ENCODE results near the gene BID.

BID gene

DNA sequence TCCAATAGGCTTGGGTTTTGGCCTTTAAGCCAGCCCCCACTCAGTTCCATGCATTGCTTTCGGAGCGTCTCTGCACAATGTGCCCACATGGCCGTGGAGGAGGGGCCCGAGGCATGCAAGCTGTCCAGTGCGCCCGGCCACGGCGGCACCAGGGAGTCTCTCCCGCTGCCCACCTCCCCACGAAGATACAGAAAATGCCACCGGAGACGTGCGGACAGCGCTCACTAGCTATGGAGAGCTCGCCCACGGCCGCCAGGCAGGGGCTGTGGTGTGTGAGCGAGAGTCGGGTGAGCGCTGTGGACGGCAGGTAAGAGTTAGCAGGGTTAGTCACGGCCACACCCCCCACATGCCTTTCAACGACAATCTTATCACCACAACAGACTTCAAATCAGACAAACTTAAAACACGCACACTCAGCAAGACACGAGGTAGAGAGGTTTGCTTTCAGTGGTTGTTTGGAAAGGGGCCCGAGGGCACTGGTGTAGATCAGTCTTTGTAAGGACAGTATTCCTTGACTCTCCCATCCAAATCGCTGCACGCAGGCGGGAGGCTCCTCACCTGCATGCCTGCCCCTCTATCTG lies 18.7 kb upstream of the BID start:
- Histone ChIP-seq H3K4me1 (ENCODE audit: insufficient read depth, low read length) (peaks cover 4% of the 10 kb centered on the region), H3K9me3 (ENCODE audit: insufficient read depth, low read length, severe bottlenecking) (no peaks in the 10 kb centered on the region), H3K9ac (ENCODE audit: low read depth, low read length) (no peak overlapping the region), H3K4me3 (ENCODE audit: low read depth in 1 of 2, low read length in 2 of 2) (no peak overlapping the region), H3K27ac (ENCODE audit: low read length) (no peak overlapping the region), H3K4me2 (ENCODE audit: insufficient read depth, low read length) (no peak overlapping the region), H2AFZ (ENCODE audit: low read depth, low read length) (no peak overlapping the region), H3K79me2 (ENCODE audit: insufficient read depth, low read length) (no peaks in the 10 kb centered on the region), H3K36me3 (ENCODE audit: insufficient read depth, low read length) (peaks cover 30% of the 10 kb centered on the region), H4K20me1 (ENCODE audit: insufficient read depth, low read length) (0 out of 2 replicates have a peak, but pooled peaks cover 7% of the 10 kb centered on the region), H3K27me3 (ENCODE audit: insufficient read depth, low read length, poor library complexity) (no peaks in the 10 kb centered on the region)
- TF ChIP-seq EZH2 (IDR thresholded peaks at IDR 0.05; ENCODE audit: borderline replicate concordance, low read depth, low read length, severe bottlenecking) (no peak), CTCF (IDR thresholded peaks at IDR 0.05; ENCODE audit: borderline replicate concordance, extremely low read depth, low read length, poor library complexity, severe bottlenecking) (no peak)
- ATAC-seq (ENCODE audit: insufficient read depth, low read depth) (no peak), DNase-seq (no peak)

DNA sequence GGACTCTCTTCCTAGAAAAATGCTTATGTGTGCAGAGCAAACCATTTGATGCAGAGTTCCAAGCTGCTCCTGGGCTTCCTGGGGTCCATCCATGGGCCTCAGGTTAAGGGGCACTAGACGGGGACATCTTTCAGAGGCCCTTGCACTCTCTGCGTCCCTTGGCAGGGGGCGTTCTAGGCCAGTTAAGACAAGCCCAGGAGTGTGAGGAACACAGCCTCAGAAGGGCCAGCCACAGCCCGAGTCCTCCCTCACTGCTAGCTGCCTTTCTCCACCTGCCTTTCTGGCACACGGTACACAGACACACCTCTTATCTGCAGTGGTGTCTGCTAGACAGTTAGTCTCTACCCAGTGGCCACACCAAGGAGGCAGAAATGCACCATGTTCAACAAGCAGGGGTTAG lies 18.0 kb upstream of the BID start:
- Histone ChIP-seq H3K36me3 (ENCODE audit: insufficient read depth, low read length) (peaks cover 33% of the 10 kb centered on the region), H4K20me1 (ENCODE audit: insufficient read depth, low read length) (0 out of 2 replicates have a peak, but pooled peaks cover 7% of the 10 kb centered on the region), H3K27ac (ENCODE audit: low read length) (peak overlapping the region; percentile 26), H2AFZ (ENCODE audit: low read depth, low read length) (no peak overlapping the region), H3K79me2 (ENCODE audit: insufficient read depth, low read length) (no peaks in the 10 kb centered on the region), H3K9me3 (ENCODE audit: insufficient read depth, low read length, severe bottlenecking) (no peaks in the 10 kb centered on the region), H3K27me3 (ENCODE audit: insufficient read depth, low read length, poor library complexity) (no peaks in the 10 kb centered on the region), H3K4me1 (ENCODE audit: insufficient read depth, low read length) (no peaks in the 10 kb centered on the region), H3K9ac (ENCODE audit: low read depth, low read length) (no peak overlapping the region), H3K4me3 (ENCODE audit: low read depth in 1 of 2, low read length in 2 of 2) (no peak overlapping the region), H3K4me2 (ENCODE audit: insufficient read depth, low read length) (no peak overlapping the region)
- DNase-seq: no peak
- no peak for ATAC-seq (ENCODE audit: insufficient read depth, low read depth)
- no peak for TF ChIP-seq EZH2 (IDR thresholded peaks at IDR 0.05; ENCODE audit: borderline replicate concordance, low read depth, low read length, severe bottlenecking)
- no peak for TF ChIP-seq CTCF (IDR thresholded peaks at IDR 0.05; ENCODE audit: borderline replicate concordance, extremely low read depth, low read length, poor library complexity, severe bottlenecking)

- TF ChIP-seq EZH2 (IDR thresholded peaks at IDR 0.05; ENCODE audit: borderline replicate concordance, low read depth, low read length, severe bottlenecking): no peak
- no peak for TF ChIP-seq CTCF (IDR thresholded peaks at IDR 0.05; ENCODE audit: borderline replicate concordance, extremely low read depth, low read length, poor library complexity, severe bottlenecking)
- Histone ChIP-seq H3K27me3 (ENCODE audit: insufficient read depth, low read length, poor library complexity) (no peaks in the 10 kb centered on the region), H2AFZ (ENCODE audit: low read depth, low read length) (no peak overlapping the region), H3K9ac (ENCODE audit: low read depth, low read length) (no peak overlapping the region), H3K4me3 (ENCODE audit: low read depth in 1 of 2, low read length in 2 of 2) (no peak overlapping the region), H3K36me3 (ENCODE audit: insufficient read depth, low read length) (peaks cover 29% of the 10 kb centered on the region), H3K27ac (ENCODE audit: low read length) (no peak overlapping the region), H3K9me3 (ENCODE audit: insufficient read depth, low read length, severe bottlenecking) (no peaks in the 10 kb centered on the region), H4K20me1 (ENCODE audit: insufficient read depth, low read length) (0 out of 2 replicates have a peak, but pooled peaks cover 7% of the 10 kb centered on the region), H3K4me1 (ENCODE audit: insufficient read depth, low read length) (0 out of 2 replicates have a peak, but pooled peaks cover 3% of the 10 kb centered on the region), H3K4me2 (ENCODE audit: insufficient read depth, low read length) (no peak overlapping the region), H3K79me2 (ENCODE audit: insufficient read depth, low read length) (no peaks in the 10 kb centered on the region)
- no peak for ATAC-seq (ENCODE audit: insufficient read depth, low read depth)
- DNase-seq: no peak
These were observed 16.9 kb upstream of the BID start for GRCh38 chr22:17791196-17791595.
